Hematopoietic multipotent progenitor cell treated with erythropoietin and hydrocortisone succinate and interleukin-3 and kit ligand, for 4 days (in vitro differentiated cells): ENCODE results near the gene RAB19.

Experiments used
- DNase-seq: peaks from one replicate; pipeline ENCODE4 v3.0.0-alpha.2; 2015

RAB19 gene, protein sequence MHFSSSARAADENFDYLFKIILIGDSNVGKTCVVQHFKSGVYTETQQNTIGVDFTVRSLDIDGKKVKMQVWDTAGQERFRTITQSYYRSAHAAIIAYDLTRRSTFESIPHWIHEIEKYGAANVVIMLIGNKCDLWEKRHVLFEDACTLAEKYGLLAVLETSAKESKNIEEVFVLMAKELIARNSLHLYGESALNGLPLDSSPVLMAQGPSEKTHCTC

DNA sequence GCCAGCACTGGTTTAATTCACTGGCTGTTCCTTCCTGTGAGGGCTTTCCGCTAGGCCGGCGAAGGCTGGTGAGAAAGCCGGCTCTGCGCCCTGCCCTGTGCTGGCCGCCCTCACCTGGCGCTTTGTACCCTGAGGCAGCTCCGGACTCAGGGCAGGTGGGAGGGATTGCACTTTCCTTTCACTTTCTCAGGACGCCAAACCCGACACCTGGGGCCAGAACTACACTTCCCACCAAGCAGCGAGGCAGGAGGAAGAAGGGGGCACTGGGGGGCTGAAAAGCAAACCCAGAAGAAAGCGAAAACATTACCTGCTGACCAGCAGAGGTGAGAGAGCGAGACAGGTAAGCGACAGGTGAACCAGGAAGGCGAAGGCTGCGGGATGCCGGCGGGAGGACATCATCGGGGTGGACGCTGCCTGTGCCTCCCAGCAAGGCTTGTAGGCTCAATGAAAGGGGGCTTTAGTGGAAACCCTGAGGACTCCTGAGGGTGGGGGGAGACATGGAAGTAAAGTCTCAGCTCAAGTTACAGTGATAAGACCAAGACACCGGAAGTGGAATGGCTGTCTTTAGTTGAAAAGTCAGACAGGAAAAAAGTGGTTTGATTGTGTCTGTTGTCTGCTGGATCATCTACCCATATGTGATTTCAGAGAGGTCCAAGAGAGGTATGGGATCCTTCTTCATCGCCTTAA, at the start of gene RAB19:
RAB19 (plus strand) TSS at position 181 of the 687 bp plus-strand sequence. CDS start 3,589 bp downstream, outside the sequence.
- DNase-seq: peak; percentile 38

DNA sequence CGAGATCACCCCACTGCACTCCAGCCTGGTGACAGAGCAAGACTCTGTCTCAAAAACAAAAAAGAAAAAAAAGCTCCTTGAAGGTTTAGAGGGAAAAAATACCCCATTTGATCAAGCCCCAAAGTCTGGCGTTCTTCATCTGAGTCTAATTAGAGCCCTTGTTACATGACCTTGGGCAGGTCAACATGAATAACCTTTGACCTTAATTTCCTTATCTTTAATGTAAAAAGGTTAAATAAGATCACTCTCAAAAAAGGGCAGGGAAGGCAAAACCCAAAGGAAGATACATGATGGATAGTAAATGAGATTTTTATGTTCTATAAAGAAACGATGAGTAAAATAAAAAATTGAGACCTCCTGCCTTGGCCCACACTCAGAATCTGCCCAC, 45.8 kb upstream of the RAB19 start:
- DNase-seq: no peak

DNA sequence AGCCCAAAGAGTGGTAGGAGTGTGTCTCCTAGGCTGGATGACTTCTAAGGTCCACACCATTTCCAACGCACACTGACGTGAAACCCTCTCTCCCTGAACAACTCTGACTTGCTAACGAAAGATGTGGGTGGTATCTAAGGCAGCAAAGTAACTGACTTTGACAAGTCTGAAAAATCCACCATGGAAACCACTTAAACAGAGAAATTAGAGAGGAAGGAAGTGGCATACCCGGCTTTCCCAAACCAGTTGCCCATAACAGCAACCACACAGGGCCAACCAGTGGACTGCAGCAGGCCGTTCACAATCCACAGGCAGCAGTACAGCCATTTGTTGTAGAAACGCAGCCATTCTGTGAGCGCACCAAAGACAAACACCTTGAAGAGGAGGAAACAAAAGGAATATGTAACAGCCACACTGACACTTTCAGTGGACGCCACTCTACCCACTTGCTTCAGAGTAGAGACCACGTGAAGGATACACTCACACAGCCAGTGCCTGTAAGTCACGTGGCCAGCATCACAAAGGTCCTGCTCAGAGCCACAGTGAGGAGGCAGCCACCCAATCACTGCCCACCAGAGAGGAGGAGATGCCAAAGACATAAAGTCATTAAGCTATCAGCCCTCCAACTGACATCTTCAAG, 45.3 kb upstream of the RAB19 start:
- peak; percentile 55 for DNase-seq

DNA sequence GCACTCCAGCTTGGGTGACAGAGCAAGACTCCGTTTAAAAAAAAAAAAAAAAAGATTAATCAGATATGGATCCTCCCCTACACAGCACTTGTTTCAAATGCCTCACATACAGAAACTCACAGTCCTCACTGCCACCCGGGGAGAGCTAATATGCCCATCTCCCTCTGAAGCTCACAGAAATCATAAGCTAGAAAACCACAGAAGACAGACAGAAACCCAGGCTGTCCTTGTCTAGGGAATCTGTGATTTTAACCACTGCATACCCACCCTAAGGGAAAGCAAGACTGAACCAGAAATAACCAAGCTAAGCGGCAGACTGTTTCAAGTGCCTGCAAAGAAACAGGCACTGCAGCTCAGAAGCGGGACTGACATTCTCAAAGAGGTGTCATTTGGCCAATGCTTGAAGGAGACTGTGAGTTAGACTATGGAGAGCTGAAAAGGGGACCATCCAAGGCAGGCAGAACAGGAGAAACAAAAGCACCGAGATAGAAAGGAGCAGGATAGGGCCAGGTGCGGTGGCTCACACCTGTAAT, 43.1 kb upstream of the RAB19 start:
- DNase-seq: peak; percentile 43

DNA sequence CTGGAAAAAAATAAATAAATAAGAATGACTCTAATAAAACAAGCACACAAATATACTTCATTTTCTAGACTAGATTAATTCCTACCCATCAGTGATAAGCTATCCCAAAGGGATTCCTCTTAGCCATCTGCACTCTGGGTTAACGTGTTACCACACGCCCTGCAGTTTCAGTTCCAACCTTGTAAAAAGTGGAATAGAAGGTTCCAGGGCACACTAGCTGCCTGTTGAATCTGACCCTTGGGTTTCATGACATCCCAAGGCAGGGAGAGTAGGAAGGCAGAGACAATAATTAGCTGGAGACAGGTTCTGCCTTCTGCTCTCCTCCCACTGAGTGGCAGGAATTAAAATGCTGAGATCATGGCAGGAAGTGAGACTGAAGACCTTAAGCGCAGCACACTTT, 39.0 kb upstream of the RAB19 start:
- DNase-seq: no peak

DNA sequence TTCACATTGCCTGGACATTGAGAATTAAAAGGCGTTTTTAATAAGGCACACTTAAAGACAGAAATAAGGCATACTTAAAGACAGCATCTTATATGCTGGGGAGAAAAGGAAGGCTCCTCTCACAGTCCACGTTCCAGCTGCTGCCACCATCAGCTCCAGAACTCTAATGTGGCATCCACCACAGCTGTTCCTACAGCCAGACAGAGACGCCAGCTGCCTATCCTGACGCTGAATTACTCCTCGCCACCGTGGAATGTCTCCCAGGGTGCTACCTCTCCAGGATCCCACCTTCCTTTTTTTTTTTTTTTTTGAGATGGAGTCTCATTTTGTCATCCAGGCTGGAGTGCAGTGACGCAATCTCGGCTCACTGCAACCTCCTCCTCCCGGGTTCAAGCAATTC, 36.3 kb upstream of the RAB19 start:
- no peak for DNase-seq

DNA sequence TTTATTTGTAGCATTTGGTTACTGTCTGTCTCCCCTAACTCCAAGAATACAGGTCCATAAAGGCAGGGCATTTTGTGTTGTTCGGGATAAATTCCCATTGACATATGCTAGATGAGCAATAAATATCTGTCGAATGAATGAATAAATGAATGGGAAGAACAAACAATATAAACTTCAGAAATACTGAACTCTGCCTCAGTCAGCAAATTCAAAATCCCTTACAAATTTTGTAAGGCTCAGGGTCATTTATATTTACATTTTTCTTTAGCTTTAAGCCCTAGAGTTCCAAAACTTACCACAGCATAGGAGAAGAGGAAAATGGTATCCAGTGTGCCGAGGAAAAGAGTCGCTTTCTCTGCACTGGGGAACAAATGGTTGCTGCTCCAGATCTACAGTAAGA, 34.6 kb upstream of the RAB19 start:
- DNase-seq: no peak

DNA sequence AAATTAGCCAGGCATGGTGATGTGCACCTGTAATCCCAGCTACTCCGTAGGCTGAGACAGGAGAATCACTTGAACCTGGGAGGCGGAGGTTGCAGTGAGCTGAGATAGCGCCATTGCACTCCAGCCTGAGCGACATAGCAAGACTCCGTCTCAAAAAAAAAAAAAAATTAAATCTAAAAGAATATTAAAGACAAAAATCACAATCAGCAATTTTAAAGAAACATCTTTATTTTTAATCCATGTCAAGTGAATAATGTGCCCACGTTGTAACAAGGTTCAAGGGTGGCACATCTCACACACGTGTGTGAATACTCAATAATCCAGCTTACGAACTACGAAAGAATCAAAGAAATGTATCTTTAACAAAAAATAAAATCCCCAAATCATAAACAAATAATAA, 28.5 kb upstream of the RAB19 start:
- no peak for DNase-seq

DNA sequence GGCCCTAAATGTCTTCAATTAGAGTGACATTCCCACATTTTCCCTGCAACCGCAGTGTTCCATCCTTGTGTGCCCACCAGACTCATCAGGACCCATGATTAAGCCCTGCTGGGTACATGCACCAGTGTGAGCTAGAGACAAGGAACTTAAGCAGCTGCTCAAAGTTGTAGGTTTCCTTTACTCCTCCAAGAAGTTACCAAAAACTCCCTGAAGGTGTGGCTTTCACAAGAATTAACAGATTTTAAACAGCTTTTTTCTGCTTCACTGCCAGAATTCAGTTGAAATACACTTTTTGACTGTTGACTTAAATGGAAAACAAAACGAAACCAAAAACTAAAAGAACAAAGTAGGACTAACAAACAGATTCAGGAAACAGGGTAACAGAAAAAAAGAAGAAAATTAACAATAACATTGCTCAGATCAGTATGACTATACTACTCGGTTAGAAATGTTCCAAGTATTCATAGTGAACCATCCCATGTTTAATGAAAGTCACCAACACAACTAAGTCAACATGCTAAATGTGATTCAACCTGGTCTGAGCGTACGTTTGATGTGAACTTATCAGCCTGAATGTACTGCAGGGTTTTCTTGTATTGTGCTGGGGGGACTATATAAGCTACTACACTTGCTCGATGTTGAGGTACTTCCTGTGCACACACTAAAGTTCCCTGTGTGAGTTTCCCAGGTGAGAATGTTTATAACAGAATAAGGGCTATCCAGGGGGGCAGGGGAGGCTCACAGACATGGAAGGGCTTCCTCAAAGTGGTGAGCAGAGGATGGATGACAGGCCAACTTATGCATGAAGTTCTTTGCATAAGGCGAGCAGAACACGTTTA, 27.7 kb upstream of the RAB19 start:
- DNase-seq: no peak

DNA sequence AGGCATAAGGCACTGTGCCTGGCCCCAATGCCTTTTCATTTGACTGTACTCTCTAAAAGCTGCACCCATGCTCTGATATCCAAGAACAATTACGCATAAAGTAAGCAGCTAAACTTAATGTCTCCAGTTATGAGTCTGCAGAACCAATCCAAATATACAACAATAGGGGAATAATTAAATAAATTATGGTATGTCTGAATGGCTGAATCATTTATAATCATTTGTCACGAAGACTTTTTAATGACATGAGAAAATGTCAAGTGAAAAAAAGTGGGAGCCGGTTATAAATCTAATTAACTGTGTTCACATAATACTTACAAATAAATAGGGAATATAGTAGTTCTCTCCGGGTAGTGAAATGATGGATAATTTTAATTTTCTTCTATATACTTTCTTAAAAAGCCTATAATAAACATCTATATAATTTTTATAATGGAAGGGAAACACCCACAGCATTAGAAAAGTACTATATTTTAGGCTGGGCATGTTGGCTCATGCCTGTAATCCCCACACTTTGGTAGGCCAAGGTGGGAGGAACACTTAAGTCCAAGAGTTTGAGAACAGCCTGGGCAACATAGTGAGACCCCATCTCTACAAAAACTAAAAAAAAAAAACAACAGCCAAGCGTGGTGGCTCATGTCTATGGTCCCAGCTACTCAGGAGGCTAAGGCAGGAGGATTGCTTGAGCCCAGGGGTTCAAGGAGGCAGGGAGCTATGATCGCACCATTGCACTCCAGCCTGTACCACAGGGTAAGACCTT, 19.7 kb upstream of the RAB19 start:
- DNase-seq: no peak

DNA sequence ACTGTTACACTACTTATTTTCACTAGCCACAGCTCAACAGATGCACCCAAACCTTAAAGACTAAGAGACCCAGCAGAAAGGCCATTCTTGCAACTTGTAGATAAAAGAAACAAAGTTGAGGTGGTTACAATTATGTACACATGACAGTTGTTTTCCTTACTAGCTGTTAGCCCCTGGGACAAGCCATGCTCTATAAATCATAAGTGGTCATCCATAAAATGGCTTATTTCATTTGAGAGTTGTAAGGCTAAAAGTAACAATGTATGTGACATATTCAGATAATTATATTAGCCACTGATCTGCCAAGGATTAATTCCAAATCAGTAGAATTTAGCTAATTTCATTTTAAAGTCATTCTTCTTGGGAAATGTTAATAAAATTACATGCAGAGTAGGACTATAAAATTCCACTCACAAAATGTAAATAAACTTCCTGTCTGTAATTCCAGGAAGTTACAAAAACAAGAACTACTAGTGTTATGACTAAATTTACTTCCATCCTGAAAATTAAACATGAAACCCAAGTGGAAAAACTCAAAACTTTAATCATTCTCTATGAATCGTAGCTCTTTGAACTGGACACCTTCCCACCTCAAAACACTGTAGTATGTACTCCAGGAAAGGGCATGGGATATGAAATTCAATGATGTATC, 18.8 kb upstream of the RAB19 start:
- DNase-seq: no peak

DNA sequence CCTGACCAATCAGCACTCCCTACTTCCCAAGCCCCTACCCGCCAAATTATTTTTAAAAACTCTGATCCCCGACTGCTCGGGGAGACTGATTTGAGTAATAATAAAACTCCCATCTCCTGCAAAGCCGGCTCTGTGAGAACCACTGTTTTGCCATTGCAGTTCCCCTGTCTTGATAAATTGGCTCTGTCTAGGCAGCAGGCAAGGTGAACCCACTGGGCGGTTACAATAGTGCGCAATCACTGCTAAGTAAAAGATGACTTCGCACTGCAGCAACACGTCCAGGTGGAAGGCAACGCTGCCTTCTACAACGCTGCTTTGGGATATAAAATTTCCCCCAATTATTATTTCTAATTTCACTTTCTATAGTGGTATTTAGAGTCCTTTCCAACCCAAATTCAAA, 14.4 kb upstream of the RAB19 start:
- no peak for DNase-seq

DNA sequence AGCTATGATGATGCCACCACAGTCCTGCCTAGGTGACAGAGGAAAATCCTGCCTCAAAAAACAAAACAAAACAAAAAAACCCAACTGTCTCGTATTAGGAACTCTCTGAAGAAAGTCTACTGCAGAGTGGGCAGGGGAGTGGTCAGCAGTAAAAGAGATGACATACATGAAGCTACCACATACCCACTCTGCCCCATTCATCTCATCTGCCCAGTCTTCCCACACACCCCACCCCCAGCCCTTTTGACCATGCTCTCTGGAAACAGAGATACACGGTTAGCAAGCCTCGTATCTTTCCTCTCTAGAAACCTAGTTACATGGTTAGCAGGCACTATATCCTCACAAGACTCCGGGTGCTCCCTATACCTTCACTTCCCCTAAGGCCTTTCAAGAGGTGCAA, 13.8 kb upstream of the RAB19 start:
- no peak for DNase-seq

DNA sequence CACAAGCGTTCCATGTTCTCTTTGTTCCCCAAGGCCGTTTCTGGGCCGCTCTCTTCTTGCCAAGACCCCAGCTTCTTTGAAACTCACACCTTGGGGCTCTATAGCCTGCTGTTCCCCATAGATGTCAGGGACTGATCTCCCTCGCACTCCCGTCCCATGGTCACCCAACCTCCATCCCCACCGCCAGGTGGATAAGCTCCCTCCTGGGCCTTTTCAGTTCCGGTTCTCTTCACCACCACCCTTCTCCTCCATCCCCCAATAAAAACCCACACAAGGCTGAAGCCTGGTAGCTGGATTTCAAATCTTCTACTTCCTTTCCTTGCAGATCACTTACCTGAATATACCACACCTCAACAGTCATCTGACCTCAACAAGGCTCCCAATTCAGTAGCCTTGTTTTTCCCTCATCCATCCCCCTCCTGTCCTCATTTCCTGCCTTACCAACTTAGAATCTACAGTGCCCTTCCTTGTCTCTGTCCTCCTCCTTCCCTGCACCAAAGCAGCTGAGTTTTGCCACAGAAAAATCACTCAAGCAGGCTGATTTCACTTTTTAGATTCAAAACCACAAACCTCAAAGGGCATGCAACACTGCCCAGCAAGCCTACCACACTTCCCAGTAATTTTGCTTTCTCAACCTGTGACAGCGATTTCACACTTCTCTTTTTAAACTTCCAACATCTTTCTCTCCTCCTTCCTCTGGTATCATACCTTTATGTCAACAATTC, 13.2 kb upstream of the RAB19 start:
- peak; percentile 61 for DNase-seq

DNA sequence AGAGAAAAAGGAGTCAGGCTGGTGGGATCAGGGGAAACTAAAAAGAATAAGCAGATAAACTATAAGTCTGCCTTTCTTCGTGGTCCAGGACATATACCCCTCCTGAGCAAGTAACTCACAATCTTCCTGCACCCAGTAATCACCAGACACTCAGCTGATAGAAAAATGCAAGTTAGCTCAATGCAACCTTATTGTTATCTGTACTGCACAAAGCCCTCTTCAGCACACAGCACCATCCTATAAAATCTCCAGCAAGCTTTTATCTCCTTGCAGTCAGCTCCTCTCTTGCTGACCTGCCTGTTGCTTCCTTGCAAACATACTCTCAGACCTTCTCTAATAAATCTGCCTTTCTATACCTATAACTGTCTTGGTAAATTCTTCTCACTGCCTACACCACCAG, 12.2 kb upstream of the RAB19 start:
- DNase-seq: peak; percentile 67

DNA sequence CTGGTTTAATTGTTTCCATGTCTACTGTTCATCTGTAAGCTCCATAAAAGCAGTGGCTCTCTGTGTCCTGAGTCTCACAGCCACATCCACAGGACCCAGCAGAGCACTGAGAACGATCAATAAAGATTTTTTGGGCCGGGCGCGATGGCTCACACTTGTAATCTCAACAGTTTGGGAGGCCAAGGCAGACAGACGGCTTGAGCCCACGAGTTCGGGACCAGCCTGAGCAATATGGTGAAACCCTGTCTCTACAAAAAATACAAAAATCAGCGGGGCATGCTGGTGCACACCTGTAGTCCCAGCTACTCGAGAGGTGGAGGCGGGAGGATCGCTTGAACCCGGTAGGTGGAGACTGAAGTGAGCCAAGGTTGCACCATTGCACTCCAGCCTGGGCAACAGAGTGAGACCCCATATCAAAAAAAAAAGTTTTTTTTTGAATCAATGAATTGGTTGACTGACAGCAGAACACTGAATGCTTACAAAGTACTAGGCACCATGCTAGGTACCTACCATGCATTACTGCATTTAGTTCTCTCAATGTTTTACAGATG, 10.0 kb upstream of the RAB19 start:
- DNase-seq: no peak

DNA sequence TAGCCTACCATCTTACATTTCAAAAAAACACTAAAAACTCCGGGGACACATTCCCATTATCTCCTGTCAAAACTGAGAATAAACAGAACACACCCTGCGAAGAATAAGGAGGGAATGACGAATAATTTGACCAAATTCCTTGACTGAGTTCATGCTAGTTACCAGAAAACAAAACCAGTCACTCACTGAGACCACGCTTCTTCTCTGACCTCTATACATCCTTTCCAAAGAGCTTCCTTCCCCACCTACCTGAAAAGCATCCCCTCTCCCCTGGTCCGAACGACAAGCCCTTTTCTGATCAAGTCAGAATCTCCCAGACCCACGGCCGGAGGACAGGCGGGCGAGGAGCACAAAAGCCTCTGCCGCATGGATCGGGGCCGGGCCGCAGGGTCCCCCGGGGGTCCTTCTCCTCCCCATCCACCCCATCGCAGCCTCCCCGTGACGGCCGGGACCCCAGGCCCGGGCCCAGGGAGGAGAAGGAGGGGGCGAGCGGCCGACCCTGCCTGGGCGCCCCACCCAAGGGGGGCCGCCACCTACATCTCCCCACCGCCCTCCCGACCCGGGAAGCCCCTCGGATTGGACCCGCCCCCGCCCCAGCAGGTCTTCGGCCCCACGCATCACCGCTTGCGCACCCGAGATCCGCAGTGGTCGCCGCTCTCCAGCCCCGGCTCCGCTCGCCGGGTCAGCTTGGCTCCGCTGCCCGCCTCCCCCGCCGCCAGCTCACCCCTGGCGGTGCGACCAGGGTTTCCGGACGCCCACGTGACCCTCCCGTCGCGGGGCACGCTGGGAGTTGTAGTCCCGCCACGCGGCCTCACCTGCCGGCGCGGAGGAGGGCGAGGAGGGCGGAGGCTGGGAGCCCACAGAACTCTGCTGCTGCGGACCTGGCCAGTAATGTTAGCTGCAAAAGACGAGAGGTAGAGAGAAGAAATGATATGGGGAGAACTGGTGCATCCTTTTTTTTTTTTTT, 5.8 kb upstream of the RAB19 start, which contains the start of gene SLC37A3:
SLC37A3 (minus strand) TSS at position 747 of the 967 bp plus-strand sequence. CDS start 16,004 bp downstream, outside the sequence.
- peak; percentile 87 for DNase-seq

DNA sequence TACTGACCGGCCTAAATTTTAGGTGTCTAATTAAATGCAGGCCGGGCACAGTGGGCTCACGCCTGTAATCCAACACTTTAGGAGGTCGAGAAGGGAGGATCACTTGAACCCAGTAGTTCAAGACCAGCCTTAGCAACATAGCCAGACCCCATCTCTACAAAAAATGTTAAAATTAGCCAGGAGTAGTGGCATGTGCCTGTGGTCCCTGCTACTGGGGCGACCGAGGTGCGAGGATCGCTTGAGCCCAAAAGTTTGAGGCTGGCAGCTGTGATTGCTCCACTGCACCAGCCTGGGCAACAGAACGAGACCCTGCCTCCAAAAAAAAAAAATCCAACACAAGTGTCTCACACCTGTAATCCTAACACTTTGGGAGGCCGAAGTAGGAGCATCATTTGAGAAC, 5.0 kb upstream of the RAB19 start:
- DNase-seq: no peak

DNA sequence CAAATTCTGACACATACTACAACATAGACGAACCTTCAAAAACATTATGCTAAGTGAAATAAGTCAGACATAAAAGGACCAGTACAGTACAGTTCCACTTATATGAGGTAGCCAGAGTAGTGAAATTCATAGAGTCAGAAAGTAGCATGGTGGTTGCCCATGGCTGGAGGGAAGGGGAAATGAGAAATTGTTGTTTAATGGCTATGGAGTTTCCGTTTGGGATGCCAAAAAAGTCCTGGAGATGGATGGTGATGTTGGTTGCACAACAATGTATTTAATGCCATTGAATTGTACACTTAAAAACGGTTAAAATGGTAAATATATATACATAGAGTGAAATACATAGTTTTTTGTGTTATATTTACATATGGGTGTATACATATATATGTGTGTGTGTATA, 3.5 kb upstream of the RAB19 start:
- DNase-seq: no peak
